Activated CD8-positive, alpha-beta memory T cell treated with anti-CD3 and anti-CD28 coated beads, Interleukin-2, amount 10 ng/mL, durations not matched to agents 7 days and 5 days (primary cell): ENCODE measurements around the gene STAT4. TPM values are rescaled to one million over a fixed set of nuclear protein-coding genes. Genes with fewer than 3 reads are reported as not detected.

Experiments used
- ATAC-seq: fragments of 150-1000 bp; cut with Tn5 transposase; one replicate; pipeline ENCODE4 v1.10.0; 2021; ENCODE audit warnings: moderate library complexity
- CTCF ChIA-PET: fragments of 350-600 bp; sonication (Branson Sonifier 250); formaldehyde crosslinking; loops from one replicate; lab custom pipeline; 2021; ENCODE audit warnings: antibody characterized with exemption; lab: Charles Lee
- DNase-seq: peaks from one replicate; pipeline ENCODE4 v3.0.0-alpha.2; 2020
- H3K27ac Mint-ChIP-seq: one replicate; pipeline ENCODE4 v1.8.0; 2021; ENCODE audit warnings: mild to moderate bottlenecking, mixed read lengths
- H3K27me3 Mint-ChIP-seq: one replicate; pipeline ENCODE4 v1.8.0; 2021; ENCODE audit warnings: mixed read lengths
- H3K36me3 Mint-ChIP-seq: one replicate; pipeline ENCODE4 v1.8.0; 2021; ENCODE audit warnings: mild to moderate bottlenecking, mixed read lengths
- H3K4me1 Mint-ChIP-seq: one replicate; pipeline ENCODE4 v1.8.0; 2021; ENCODE audit warnings: mixed read lengths
- H3K4me3 Mint-ChIP-seq: one replicate; pipeline ENCODE4 v1.8.0; 2021; ENCODE audit warnings: mild to moderate bottlenecking, moderate library complexity, mixed read lengths
- H3K9me3 Mint-ChIP-seq: one replicate; pipeline ENCODE4 v1.8.0; 2022; ENCODE audit warnings: low read depth, mixed read lengths
- total RNA-seq, 2 experiments: library from RNA; stranded (reverse); gene quantifications; one replicate each; pipeline ENCODE4 v1.2.3, GENCODE V29; 2021

The STAT4 gene
- total RNA-seq, 2 experiments from 2014 or later, result 101 to 109 TPM

- Mint-ChIP-seq H3K4me1 (peaks cover 35% of the 10 kb centered on the region), H3K4me3 (no peak overlapping the region), H3K36me3 (peaks cover 1% of the 10 kb centered on the region), H3K27ac (no peak overlapping the region), H3K9me3 (no peaks in the 10 kb centered on the region), H3K27me3 (no peaks in the 10 kb centered on the region)
- ATAC-seq (no peak), DNase-seq (no peak)
- CTCF ChIA-PET, result interaction anchor here (1.1 to 3.7 kb wide), 4 partner anchors 15 to 320 kb away, joined by 3 to 8 read pairs (median 4); no protein-coding TSS in a partner anchor
Measured at GRCh38 chr2:191170301-191170636, 19.5 kb upstream of the STAT4 start.

- no peaks in the 10 kb centered on the region for H3K27me3 Mint-ChIP-seq
- no peak overlapping the region for H3K27ac Mint-ChIP-seq
- DNase-seq, result no peak
- CTCF ChIA-PET, result interaction anchor here (1.1 to 3.7 kb wide), 4 partner anchors 14 to 319 kb away, joined by 3 to 8 read pairs (median 4); no protein-coding TSS in a partner anchor
- no peaks in the 10 kb centered on the region for H3K9me3 Mint-ChIP-seq
- ATAC-seq, result no peak
- peaks cover 1% of the 10 kb centered on the region for H3K36me3 Mint-ChIP-seq
- peaks cover 38% of the 10 kb centered on the region for H3K4me1 Mint-ChIP-seq
- H3K4me3 Mint-ChIP-seq, result no peak overlapping the region
Measured at GRCh38 chr2:191169456-191170300, 18.9 kb upstream of the STAT4 start.

GRCh38 chr2:191167766-191168165 is 17.0 kb upstream of the STAT4 start:
- ATAC-seq (no peak), DNase-seq (no peak)
- peaks cover 4% of the 10 kb centered on the region for H3K27me3 Mint-ChIP-seq
- peaks cover 23% of the 10 kb centered on the region for H3K4me1 Mint-ChIP-seq
- no peak overlapping the region for H3K4me3 Mint-ChIP-seq
- H3K27ac Mint-ChIP-seq, result no peak overlapping the region
- CTCF ChIA-PET, result interaction anchor here (1.0 to 1.7 kb wide), 3 partner anchors 13 to 354 kb away, joined by 3 to 4 read pairs (median 3); no protein-coding TSS in a partner anchor
- H3K9me3 Mint-ChIP-seq, result no peaks in the 10 kb centered on the region
- peaks cover 1% of the 10 kb centered on the region for H3K36me3 Mint-ChIP-seq

- CTCF ChIA-PET, result interaction anchor here (0.9 to 14.5 kb wide), 5 partner anchors 12 to 355 kb away, joined by 3 to 369 read pairs (median 15); no protein-coding TSS in a partner anchor
- peaks cover 21% of the 10 kb centered on the region for H3K4me1 Mint-ChIP-seq
- H3K36me3 Mint-ChIP-seq, result peaks cover 1% of the 10 kb centered on the region
- H3K27me3 Mint-ChIP-seq, result peaks cover 4% of the 10 kb centered on the region
- no peak overlapping the region for H3K27ac Mint-ChIP-seq
- H3K9me3 Mint-ChIP-seq, result no peaks in the 10 kb centered on the region
- H3K4me3 Mint-ChIP-seq, result no peak overlapping the region
- DNase-seq (no peak), ATAC-seq (no peak)
Measured at GRCh38 chr2:191166756-191167445, 16.1 kb upstream of the STAT4 start.

GRCh38 chr2:191166111-191166755 is 15.4 kb upstream of the STAT4 start:
- no peak overlapping the region for H3K27ac Mint-ChIP-seq
- ATAC-seq (no peak), DNase-seq (no peak)
- CTCF ChIA-PET, result interaction anchor here (0.9 to 14.5 kb wide), 8 partner anchors 10 to 355 kb away, joined by 3 to 369 read pairs (median 8); no protein-coding TSS in a partner anchor
- H3K36me3 Mint-ChIP-seq, result peaks cover 1% of the 10 kb centered on the region
- H3K27me3 Mint-ChIP-seq, result peaks cover 4% of the 10 kb centered on the region
- H3K4me3 Mint-ChIP-seq, result no peak overlapping the region
- H3K4me1 Mint-ChIP-seq, result peaks cover 17% of the 10 kb centered on the region
- no peaks in the 10 kb centered on the region for H3K9me3 Mint-ChIP-seq

GRCh38 chr2:191165176-191165643 is 14.4 kb upstream of the STAT4 start:
- ATAC-seq (peak; percentile 84), DNase-seq (peak; percentile 50)
- CTCF ChIA-PET, result interaction anchor here (0.7 to 14.5 kb wide), 27 partner anchors 9 to 998 kb away, joined by 3 to 369 read pairs (median 4); no protein-coding TSS in a partner anchor
- H3K4me1 Mint-ChIP-seq, result peaks cover 13% of the 10 kb centered on the region
- peaks cover 4% of the 10 kb centered on the region for H3K27me3 Mint-ChIP-seq
- peaks cover 2% of the 10 kb centered on the region for H3K36me3 Mint-ChIP-seq
- H3K9me3 Mint-ChIP-seq, result peaks cover 2% of the 10 kb centered on the region
- H3K27ac Mint-ChIP-seq, result no peak overlapping the region
- H3K4me3 Mint-ChIP-seq, result no peak overlapping the region

GRCh38 chr2:191158747-191159146 is 8.0 kb upstream of the STAT4 start:
- H3K27ac Mint-ChIP-seq, result no peak overlapping the region
- CTCF ChIA-PET, result interaction anchor here (0.8 to 14.5 kb wide), 5 partner anchors 38 to 107 kb away, joined by 3 to 369 read pairs (median 3); no protein-coding TSS in a partner anchor
- no peak overlapping the region for H3K4me3 Mint-ChIP-seq
- peaks cover 4% of the 10 kb centered on the region for H3K36me3 Mint-ChIP-seq
- peaks cover 3% of the 10 kb centered on the region for H3K9me3 Mint-ChIP-seq
- H3K4me1 Mint-ChIP-seq, result peaks cover 26% of the 10 kb centered on the region
- H3K27me3 Mint-ChIP-seq, result peaks cover 6% of the 10 kb centered on the region
- DNase-seq (no peak), ATAC-seq (no peak)

GRCh38 chr2:191158193-191158592 is 7.4 kb upstream of the STAT4 start:
- peaks cover 3% of the 10 kb centered on the region for H3K9me3 Mint-ChIP-seq
- H3K4me1 Mint-ChIP-seq, result peaks cover 30% of the 10 kb centered on the region
- H3K4me3 Mint-ChIP-seq, result no peak overlapping the region
- H3K36me3 Mint-ChIP-seq, result peaks cover 4% of the 10 kb centered on the region
- no peak for ATAC-seq
- CTCF ChIA-PET, result interaction anchor here (1.1 to 14.5 kb wide), 3 partner anchors 87 to 106 kb away, joined by 3 to 369 read pairs (median 6); no protein-coding TSS in a partner anchor
- H3K27me3 Mint-ChIP-seq, result peaks cover 4% of the 10 kb centered on the region
- no peak overlapping the region for H3K27ac Mint-ChIP-seq
- no peak for DNase-seq

GRCh38 chr2:191155608-191156071 is 4.8 kb upstream of the STAT4 start:
- H3K27ac Mint-ChIP-seq, result peak overlapping the region; percentile 62
- peaks cover 4% of the 10 kb centered on the region for H3K36me3 Mint-ChIP-seq
- ATAC-seq (peak; percentile 24), DNase-seq (no peak)
- peaks cover 52% of the 10 kb centered on the region for H3K4me1 Mint-ChIP-seq
- H3K4me3 Mint-ChIP-seq, result peak overlapping the region; percentile 1
- peaks cover 2% of the 10 kb centered on the region for H3K27me3 Mint-ChIP-seq
- peaks cover 3% of the 10 kb centered on the region for H3K9me3 Mint-ChIP-seq
- CTCF ChIA-PET, result interaction anchor here (0.6 to 14.5 kb wide), 44 partner anchors 10 to 396 kb away, joined by 3 to 369 read pairs (median 5); no protein-coding TSS in a partner anchor

GRCh38 chr2:191153716-191154115 is 2.9 kb upstream of the STAT4 start:
- CTCF ChIA-PET, result interaction anchor here (3.7 to 14.5 kb wide), 2 partner anchors 12 to 102 kb away, joined by 26 to 369 read pairs; no protein-coding TSS in a partner anchor
- Mint-ChIP-seq H3K4me3 (no peak overlapping the region), H3K4me1 (peaks cover 48% of the 10 kb centered on the region)

GRCh38 chr2:191152482-191153240 is 1.9 kb upstream of the STAT4 start:
- no peak overlapping the region for H3K4me3 Mint-ChIP-seq

More at GRCh38 chr2:191153716-191154115, 2.9 kb upstream of the STAT4 start:
- ATAC-seq (no peak), DNase-seq (no peak)
- no peaks in the 10 kb centered on the region for H3K9me3 Mint-ChIP-seq
- no peak overlapping the region for H3K27ac Mint-ChIP-seq
- H3K27me3 Mint-ChIP-seq, result no peaks in the 10 kb centered on the region
- peaks cover 1% of the 10 kb centered on the region for H3K36me3 Mint-ChIP-seq

GRCh38 chr2:191151331-191151730 is 537 bp upstream of the STAT4 start:
- H3K9me3 Mint-ChIP-seq, result no peaks in the 10 kb centered on the region
- H3K27me3 Mint-ChIP-seq, result no peaks in the 10 kb centered on the region
- peaks cover 18% of the 10 kb centered on the region for H3K36me3 Mint-ChIP-seq
- peak overlapping the region; percentile 95 for H3K27ac Mint-ChIP-seq
- peaks cover 66% of the 10 kb centered on the region for H3K4me1 Mint-ChIP-seq
- ATAC-seq, result peak; percentile 3
- peak overlapping the region; percentile 94 for H3K4me3 Mint-ChIP-seq
- CTCF ChIA-PET, result interaction anchor here (1.1 to 5.3 kb wide), 5 partner anchors 22 to 99 kb away, joined by 4 to 60 read pairs (median 14); no protein-coding TSS in a partner anchor
- no peak for DNase-seq

More at GRCh38 chr2:191152482-191153240, 1.9 kb upstream of the STAT4 start:
- H3K36me3 Mint-ChIP-seq, result peaks cover 7% of the 10 kb centered on the region
- DNase-seq, result peak; percentile 70
- CTCF ChIA-PET, result interaction anchor here (1.1 to 14.5 kb wide), 4 partner anchors 81 to 101 kb away, joined by 3 to 369 read pairs (median 56); no protein-coding TSS in a partner anchor
- peaks cover 57% of the 10 kb centered on the region for H3K4me1 Mint-ChIP-seq
- no peaks in the 10 kb centered on the region for H3K9me3 Mint-ChIP-seq
- peak overlapping the region; percentile 95 for H3K27ac Mint-ChIP-seq
- ATAC-seq, result peak; percentile 21
- no peaks in the 10 kb centered on the region for H3K27me3 Mint-ChIP-seq
